BLaER1 (cell line): ENCODE results near the gene COX11.
A peak's percentile ranks its signal among the peaks of the same experiment; 100 is the strongest.

ENCODE experiments used
- H3K27ac ChIP-seq: shearing (Covaris generic); formaldehyde crosslinking; 2 replicates; pipeline ENCODE4 v1.8.1; 2022
- H3K27me3 ChIP-seq: shearing (Covaris generic); formaldehyde crosslinking; 2 replicates; pipeline ENCODE4 v1.8.1; 2022
- H3K36me3 ChIP-seq: shearing (Covaris generic); formaldehyde crosslinking; 2 replicates; pipeline ENCODE4 v1.8.1; 2022
- H3K4me1 ChIP-seq: shearing (Covaris generic); formaldehyde crosslinking; 2 replicates; pipeline ENCODE4 v1.8.1; 2022
- H3K4me2 ChIP-seq: shearing (Covaris generic); formaldehyde crosslinking; 2 replicates; pipeline ENCODE4 v1.8.1; 2022
- H3K4me3 ChIP-seq: shearing (Covaris generic); formaldehyde crosslinking; 2 replicates; pipeline ENCODE4 v1.8.1; 2022
- H3K9ac ChIP-seq: shearing (Covaris generic); formaldehyde crosslinking; 2 replicates; pipeline ENCODE4 v1.8.1; 2022
- H3K9me3 ChIP-seq: shearing (Covaris generic); formaldehyde crosslinking; 2 replicates; pipeline ENCODE4 v1.8.1; 2022
- H4K20me1 ChIP-seq: shearing (Covaris generic); formaldehyde crosslinking; 2 replicates; pipeline ENCODE4 v1.8.1; 2022
- Cebpa-rat ChIP-seq: shearing (Covaris generic); IDR thresholded peaks from 2 replicates; pipeline ENCODE4 v1.8.1; 2022

Gene COX11

GRCh38 chr17:54968988-54969332 lies 506 bp upstream of the COX11 start:
- H3K27ac ChIP-seq: peak overlapping the region; percentile 91
- TF ChIP-seq Cebpa-rat: no peak
- H3K4me3 ChIP-seq: peak overlapping the region; percentile 87
- H3K9ac ChIP-seq: peak overlapping the region; percentile 95
- peaks cover 17% of the 10 kb centered on the region; the same call in 1 of the 2 replicates for H3K36me3 ChIP-seq
- peak overlapping the region; percentile 91 for H3K4me2 ChIP-seq
- no peaks in the 10 kb centered on the region for H3K9me3 ChIP-seq
- peaks cover 28% of the 10 kb centered on the region for H3K4me1 ChIP-seq
- peaks cover 19% of the 10 kb centered on the region; the same call in 1 of the 2 replicates for H4K20me1 ChIP-seq
- no peaks in the 10 kb centered on the region for H3K27me3 ChIP-seq

GRCh38 chr17:54967621-54968261 lies 713 bp downstream of the COX11 start:
- Histone ChIP-seq H3K4me3 (peak overlapping the region; percentile 87), H3K36me3 (peaks cover 28% of the 10 kb centered on the region; the same call in 1 of the 2 replicates), H3K9ac (peak overlapping the region; percentile 95), H3K4me1 (peaks cover 28% of the 10 kb centered on the region), H3K4me2 (peak overlapping the region; percentile 85), H3K27me3 (no peaks in the 10 kb centered on the region), H3K9me3 (no peaks in the 10 kb centered on the region), H3K27ac (peak overlapping the region; percentile 91), H4K20me1 (peaks cover 19% of the 10 kb centered on the region; the same call in 1 of the 2 replicates)
- no peak for TF ChIP-seq Cebpa-rat

GRCh38 chr17:54956791-54957190 lies 11.7 kb downstream of the COX11 start:
- H3K27me3 ChIP-seq: no peaks in the 10 kb centered on the region
- H3K4me2 ChIP-seq: no peak overlapping the region
- H3K4me3 ChIP-seq: no peak overlapping the region
- H3K9me3 ChIP-seq: no peaks in the 10 kb centered on the region
- H3K36me3 ChIP-seq: peaks cover 85% of the 10 kb centered on the region
- H3K4me1 ChIP-seq: no peaks in the 10 kb centered on the region
- no peaks in the 10 kb centered on the region for H4K20me1 ChIP-seq
- TF ChIP-seq Cebpa-rat: no peak
- H3K27ac ChIP-seq: no peak overlapping the region
- no peak overlapping the region for H3K9ac ChIP-seq

- Histone ChIP-seq H3K9ac (no peak overlapping the region), H3K27ac (no peak overlapping the region), H3K4me2 (no peak overlapping the region), H3K4me1 (peaks cover 6% of the 10 kb centered on the region; the same call in 1 of the 2 replicates), H3K9me3 (no peaks in the 10 kb centered on the region), H3K36me3 (peaks cover 34% of the 10 kb centered on the region), H3K27me3 (no peaks in the 10 kb centered on the region), H4K20me1 (no peaks in the 10 kb centered on the region), H3K4me3 (no peak overlapping the region)
- TF ChIP-seq Cebpa-rat: no peak
These were observed 17.2 kb downstream of the COX11 start for GRCh38 chr17:54951286-54951685.

- H3K36me3 ChIP-seq: peaks cover 22% of the 10 kb centered on the region
- H3K27ac ChIP-seq: no peak overlapping the region
- H4K20me1 ChIP-seq: no peaks in the 10 kb centered on the region
- H3K9me3 ChIP-seq: no peaks in the 10 kb centered on the region
- peaks cover 6% of the 10 kb centered on the region; the same call in 1 of the 2 replicates for H3K4me1 ChIP-seq
- H3K4me3 ChIP-seq: no peak overlapping the region
- no peaks in the 10 kb centered on the region for H3K27me3 ChIP-seq
- H3K4me2 ChIP-seq: no peak overlapping the region
- TF ChIP-seq Cebpa-rat: no peak
- no peak overlapping the region for H3K9ac ChIP-seq
These were observed 18.3 kb downstream of the COX11 start for GRCh38 chr17:54950116-54950515.

GRCh38 chr17:54948380-54948779 lies 20.1 kb downstream of the COX11 start:
- peaks cover 6% of the 10 kb centered on the region for H3K36me3 ChIP-seq

GRCh38 chr17:54947396-54947795 lies 21.1 kb downstream of the COX11 start:
- no peaks in the 10 kb centered on the region for H3K9me3 ChIP-seq
- H3K27me3 ChIP-seq: no peaks in the 10 kb centered on the region
- no peak overlapping the region for H3K4me2 ChIP-seq
- peaks cover 6% of the 10 kb centered on the region; the same call in 1 of the 2 replicates for H3K4me1 ChIP-seq
- no peak overlapping the region for H3K9ac ChIP-seq
- no peak overlapping the region for H3K27ac ChIP-seq
- no peaks in the 10 kb centered on the region for H3K36me3 ChIP-seq
- no peak overlapping the region for H3K4me3 ChIP-seq
- H4K20me1 ChIP-seq: no peaks in the 10 kb centered on the region
- TF ChIP-seq Cebpa-rat: no peak

More at GRCh38 chr17:54948380-54948779, 20.1 kb downstream of the COX11 start:
- Histone ChIP-seq H3K27ac (no peak overlapping the region), H3K4me2 (no peak overlapping the region), H3K9ac (no peak overlapping the region), H3K9me3 (no peaks in the 10 kb centered on the region), H3K27me3 (no peaks in the 10 kb centered on the region), H3K4me1 (peaks cover 6% of the 10 kb centered on the region; the same call in 1 of the 2 replicates), H4K20me1 (no peaks in the 10 kb centered on the region), H3K4me3 (no peak overlapping the region)
- no peak for TF ChIP-seq Cebpa-rat

GRCh38 chr17:54945671-54946070 lies 22.8 kb downstream of the COX11 start:
- no peaks in the 10 kb centered on the region for H4K20me1 ChIP-seq
- peaks cover 6% of the 10 kb centered on the region; the same call in 1 of the 2 replicates for H3K4me1 ChIP-seq
- H3K27ac ChIP-seq: no peak overlapping the region
- no peaks in the 10 kb centered on the region for H3K27me3 ChIP-seq
- no peaks in the 10 kb centered on the region for H3K36me3 ChIP-seq
- no peak for TF ChIP-seq Cebpa-rat
- H3K4me2 ChIP-seq: no peak overlapping the region
- H3K9ac ChIP-seq: no peak overlapping the region
- H3K9me3 ChIP-seq: no peaks in the 10 kb centered on the region
- no peak overlapping the region for H3K4me3 ChIP-seq

GRCh38 chr17:54945231-54945630 lies 23.2 kb downstream of the COX11 start:
- no peak for TF ChIP-seq Cebpa-rat
- Histone ChIP-seq H3K27me3 (no peaks in the 10 kb centered on the region), H3K9ac (no peak overlapping the region), H3K36me3 (no peaks in the 10 kb centered on the region), H3K4me2 (no peak overlapping the region), H4K20me1 (no peaks in the 10 kb centered on the region), H3K9me3 (no peaks in the 10 kb centered on the region), H3K4me1 (peaks cover 6% of the 10 kb centered on the region; the same call in 1 of the 2 replicates), H3K4me3 (no peak overlapping the region), H3K27ac (no peak overlapping the region)

- no peaks in the 10 kb centered on the region for H3K36me3 ChIP-seq
- H3K9me3 ChIP-seq: no peaks in the 10 kb centered on the region
These were observed 23.7 kb downstream of the COX11 start for GRCh38 chr17:54944796-54945195.

More at GRCh38 chr17:54944796-54945195, 23.7 kb downstream of the COX11 start:
- no peak for TF ChIP-seq Cebpa-rat
- Histone ChIP-seq H3K4me2 (no peak overlapping the region), H3K9ac (no peak overlapping the region), H3K27me3 (no peaks in the 10 kb centered on the region), H3K4me3 (no peak overlapping the region), H3K4me1 (peaks cover 6% of the 10 kb centered on the region; the same call in 1 of the 2 replicates), H4K20me1 (no peaks in the 10 kb centered on the region), H3K27ac (no peak overlapping the region)
